ENCODE results near the gene ATXN7L3B. TPM values are rescaled to one million over a fixed set of nuclear protein-coding genes. Genes with fewer than 3 reads are reported as not detected.

The ATXN7L3B gene
- total RNA-seq, 1 donor from 2014 or later = 23.1 TPM

GRCh38 chr12:74539765-74540526 is 2.3 kb downstream of the ATXN7L3B start:
- intact Hi-C loops (cut with micrococcal nuclease) = no loop called here
- ATAC-seq = no peak
- no peak for DNase-seq

GRCh38 chr12:74541074-74541473 is 3.4 kb downstream of the ATXN7L3B start:
- intact Hi-C loops (cut with micrococcal nuclease) = no loop called here
- no peak for ATAC-seq
- DNase-seq = no peak

- DNase-seq = no peak
- no peak for ATAC-seq
- intact Hi-C loops (cut with micrococcal nuclease) = no loop called here
Observed at GRCh38 chr12:74547249-74547648, 9.6 kb downstream of the ATXN7L3B start.

GRCh38 chr12:74551291-74551690 is 13.7 kb downstream of the ATXN7L3B start:
- intact Hi-C loops (cut with micrococcal nuclease) = no loop called here
- DNase-seq = no peak
- no peak for ATAC-seq

- intact Hi-C loops (cut with micrococcal nuclease) = no loop called here
- no peak for ATAC-seq
- no peak for DNase-seq
Observed at GRCh38 chr12:74552201-74552600, 14.6 kb downstream of the ATXN7L3B start.

- no peak for DNase-seq
- intact Hi-C loops (cut with micrococcal nuclease) = no loop called here
- no peak for ATAC-seq
Observed at GRCh38 chr12:74559728-74560127, 22.1 kb downstream of the ATXN7L3B start.

- ATAC-seq = no peak
- intact Hi-C loops (cut with micrococcal nuclease) = no loop called here
- no peak for DNase-seq
Observed at GRCh38 chr12:74563927-74564326, 26.3 kb downstream of the ATXN7L3B start.

- no peak for ATAC-seq
- intact Hi-C loops (cut with micrococcal nuclease) = no loop called here
- DNase-seq = no peak
Observed at GRCh38 chr12:74578486-74578885, 40.9 kb downstream of the ATXN7L3B start.

- no peak for ATAC-seq
- intact Hi-C loops (cut with micrococcal nuclease) = no loop called here
Observed at GRCh38 chr12:74579446-74579845, 41.8 kb downstream of the ATXN7L3B start.

GRCh38 chr12:74579981-74580380 is 42.3 kb downstream of the ATXN7L3B start:
- intact Hi-C loops (cut with micrococcal nuclease) = no loop called here
- DNase-seq = no peak
- ATAC-seq = no peak

More at GRCh38 chr12:74579446-74579845, 41.8 kb downstream of the ATXN7L3B start:
- DNase-seq = no peak

- no peak for ATAC-seq
- intact Hi-C loops (cut with micrococcal nuclease) = no loop called here
Observed at GRCh38 chr12:74581439-74581838, 43.8 kb downstream of the ATXN7L3B start.

GRCh38 chr12:74584483-74585062 is 46.9 kb downstream of the ATXN7L3B start:
- intact Hi-C loops (cut with micrococcal nuclease) = no loop called here
- no peak for DNase-seq
- ATAC-seq = no peak

More at GRCh38 chr12:74581439-74581838, 43.8 kb downstream of the ATXN7L3B start:
- no peak for DNase-seq

GRCh38 chr12:74586251-74586650 is 48.6 kb downstream of the ATXN7L3B start:
- ATAC-seq (no peak), DNase-seq (no peak)
- intact Hi-C loops (cut with micrococcal nuclease) = no loop called here
